GM21619 (cell line): ENCODE data around the gene APOA1.
"Not testable (repeated sequence)": the region's sequence is repeated elsewhere in the genome, so short reads cannot be mapped to it uniquely, and the experiment has no call there.

Experiments used
- ATAC-seq: cut with Tn5 transposase; IDR thresholded peaks from one replicate; pipeline ENCODE4 v1.9.1; 2021; ENCODE audit not compliant: unreplicated experiment

APOA1 gene

DNA sequence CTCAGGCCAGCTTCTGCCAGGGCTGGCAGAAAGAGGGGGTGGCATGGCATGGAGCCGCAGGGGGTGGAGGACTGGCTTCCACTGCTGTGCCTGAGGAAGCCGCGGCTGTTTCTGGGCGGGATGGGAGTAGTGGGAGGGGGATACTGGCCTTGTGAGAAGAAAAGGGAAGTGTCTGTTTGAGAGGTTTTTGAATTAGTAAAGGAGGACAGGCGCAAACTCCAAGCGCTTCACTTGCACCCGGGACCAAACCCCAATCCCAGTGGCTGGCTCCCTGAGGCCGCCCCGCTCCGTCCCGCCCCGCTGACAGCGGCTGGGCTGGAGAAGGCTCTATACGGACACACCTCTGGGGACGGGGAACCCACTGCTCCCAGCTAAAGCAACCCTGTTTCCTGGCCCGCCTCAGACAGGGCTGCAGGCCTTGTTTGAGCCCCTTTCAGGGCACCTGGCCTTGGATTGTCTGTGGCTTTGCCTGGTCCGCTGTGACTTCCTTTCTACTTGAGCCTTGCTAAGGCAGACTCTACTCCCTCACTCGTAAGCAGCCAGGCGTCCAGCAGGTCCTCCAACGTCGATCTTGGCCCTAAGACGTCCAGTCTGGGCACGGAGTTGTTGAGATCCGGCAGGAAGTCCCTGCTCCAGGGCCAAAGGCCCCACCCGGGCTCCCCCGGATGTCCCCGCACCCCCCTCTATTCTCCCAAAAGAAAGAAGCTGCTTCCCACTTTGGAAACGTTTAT, 2.2 kb downstream of the APOA1 start:
- ATAC-seq: no peak

DNA sequence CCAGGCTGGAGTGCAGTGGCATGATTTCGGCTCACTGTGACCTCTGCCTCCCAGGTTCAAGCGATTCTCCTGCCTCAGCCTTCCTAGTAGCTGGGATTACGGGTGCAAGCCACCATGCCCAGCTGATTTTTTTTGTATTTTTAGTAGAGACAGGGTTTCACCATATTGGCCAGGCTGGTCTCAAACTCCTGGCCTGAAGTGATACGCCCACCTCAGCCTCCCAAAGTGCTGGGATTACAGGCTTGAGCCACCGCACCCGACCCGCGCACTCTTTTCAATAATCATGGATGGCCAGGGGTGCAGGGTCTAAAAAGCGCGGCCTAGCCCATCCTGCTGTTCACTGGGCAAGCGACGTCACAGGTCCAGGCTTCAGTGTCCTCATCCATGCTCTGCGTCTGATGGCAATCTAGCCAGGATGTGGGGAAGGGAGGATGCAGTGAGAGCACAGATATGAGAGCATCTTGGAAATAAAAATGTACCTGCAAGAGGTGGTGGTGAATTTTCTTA, 2.8 kb downstream of the APOA1 start:
- ATAC-seq: not testable (repeated sequence)

DNA sequence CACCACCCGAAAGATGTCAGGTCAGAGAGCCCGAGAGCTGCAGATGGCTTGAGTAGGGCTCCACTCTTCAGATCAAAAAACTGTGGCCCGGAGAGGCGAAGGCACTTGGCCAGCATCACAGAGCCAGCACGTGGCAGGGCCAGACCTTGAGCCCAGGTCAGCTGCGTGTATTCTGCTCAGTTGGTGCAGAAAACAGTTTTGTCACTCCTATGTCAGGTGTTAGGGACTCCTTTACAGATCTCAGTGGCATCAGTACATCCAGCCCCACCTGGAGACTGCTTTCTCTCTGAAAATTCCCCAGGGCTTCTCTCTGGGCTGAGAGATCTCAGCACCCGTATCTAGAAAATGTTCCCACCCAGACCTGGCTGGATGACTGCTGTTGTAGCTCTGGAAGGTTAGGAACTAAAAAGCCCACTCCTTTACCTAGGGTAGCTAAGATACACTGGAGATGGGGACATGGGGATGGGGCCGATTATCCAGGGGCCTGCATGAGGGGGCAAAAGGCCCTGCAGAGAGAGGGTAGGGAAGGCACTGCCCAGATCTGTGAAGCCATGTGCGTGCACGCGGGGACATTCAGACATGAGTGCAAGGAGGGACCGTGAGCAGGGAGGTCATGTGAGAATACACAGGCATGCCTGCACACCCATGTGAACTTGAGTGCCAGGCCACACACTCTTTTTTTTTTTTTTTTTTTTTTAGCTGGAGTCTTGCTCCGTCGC, 3.4 kb downstream of the APOA1 start:
- ATAC-seq: no peak

DNA sequence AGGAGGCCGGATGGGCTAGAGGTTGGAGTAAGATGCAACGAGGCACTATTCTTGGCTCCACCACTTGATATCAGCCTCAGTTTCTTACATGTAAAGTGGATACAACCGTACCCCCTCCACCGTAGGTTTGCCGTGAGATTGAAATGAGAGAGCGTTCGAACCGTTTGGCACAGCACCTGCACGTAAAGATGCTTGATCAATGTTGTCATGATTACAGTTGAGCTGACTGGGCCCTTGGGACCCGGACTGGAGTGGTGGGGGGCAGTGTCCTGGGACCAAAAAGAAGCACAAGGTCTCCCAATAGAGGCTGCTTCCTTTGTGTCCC, 4.0 kb downstream of the APOA1 start:
- ATAC-seq: no peak

DNA sequence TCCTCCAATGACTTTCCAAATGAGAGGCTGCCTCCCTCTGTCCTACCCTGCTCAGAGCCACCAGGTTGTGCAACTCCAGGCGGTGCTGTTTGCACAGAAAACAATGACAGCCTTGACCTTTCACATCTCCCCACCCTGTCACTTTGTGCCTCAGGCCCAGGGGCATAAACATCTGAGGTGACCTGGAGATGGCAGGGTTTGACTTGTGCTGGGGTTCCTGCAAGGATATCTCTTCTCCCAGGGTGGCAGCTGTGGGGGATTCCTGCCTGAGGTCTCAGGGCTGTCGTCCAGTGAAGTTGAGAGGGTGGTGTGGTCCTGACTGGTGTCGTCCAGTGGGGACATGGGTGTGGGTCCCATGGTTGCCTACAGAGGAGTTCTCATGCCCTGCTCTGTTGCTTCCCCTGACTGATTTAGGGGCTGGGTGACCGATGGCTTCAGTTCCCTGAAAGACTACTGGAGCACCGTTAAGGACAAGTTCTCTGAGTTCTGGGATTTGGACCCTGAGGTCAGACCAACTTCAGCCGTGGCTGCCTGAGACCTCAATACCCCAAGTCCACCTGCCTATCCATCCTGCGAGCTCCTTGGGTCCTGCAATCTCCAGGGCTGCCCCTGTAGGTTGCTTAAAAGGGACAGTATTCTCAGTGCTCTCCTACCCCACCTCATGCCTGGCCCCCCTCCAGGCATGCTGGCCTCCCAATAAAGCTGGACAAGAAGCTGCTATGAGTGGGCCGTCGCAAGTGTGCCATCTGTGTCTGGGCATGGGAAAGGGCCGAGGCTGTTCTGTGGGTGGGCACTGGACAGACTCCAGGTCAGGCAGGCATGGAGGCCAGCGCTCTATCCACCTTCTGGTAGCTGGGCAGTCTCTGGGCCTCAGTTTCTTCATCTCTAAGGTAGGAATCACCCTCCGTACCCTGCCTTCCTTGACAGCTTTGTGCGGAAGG, 4.8 kb downstream of the APOA1 start:
- no peak for ATAC-seq

DNA sequence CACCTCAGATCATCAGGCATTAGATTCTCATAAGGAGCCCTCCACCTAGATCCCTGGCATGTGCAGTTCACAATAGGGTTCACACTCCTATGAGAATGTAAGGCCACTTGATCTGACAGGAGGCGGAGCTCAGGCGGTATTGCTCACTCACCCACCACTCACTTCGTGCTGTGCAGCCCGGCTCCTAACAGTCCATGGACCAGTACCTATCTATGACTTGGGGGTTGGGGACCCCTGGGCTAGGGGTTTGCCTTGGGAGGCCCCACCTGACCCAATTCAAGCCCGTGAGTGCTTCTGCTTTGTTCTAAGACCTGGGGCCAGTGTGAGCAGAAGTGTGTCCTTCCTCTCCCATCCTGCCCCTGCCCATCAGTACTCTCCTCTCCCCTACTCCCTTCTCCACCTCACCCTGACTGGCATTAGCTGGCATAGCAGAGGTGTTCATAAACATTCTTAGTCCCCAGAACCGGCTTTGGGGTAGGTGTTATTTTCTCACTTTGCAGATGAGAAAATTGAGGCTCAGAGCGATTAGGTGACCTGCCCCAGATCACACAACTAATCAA, 5.6 kb downstream of the APOA1 start:
- no peak for ATAC-seq

DNA sequence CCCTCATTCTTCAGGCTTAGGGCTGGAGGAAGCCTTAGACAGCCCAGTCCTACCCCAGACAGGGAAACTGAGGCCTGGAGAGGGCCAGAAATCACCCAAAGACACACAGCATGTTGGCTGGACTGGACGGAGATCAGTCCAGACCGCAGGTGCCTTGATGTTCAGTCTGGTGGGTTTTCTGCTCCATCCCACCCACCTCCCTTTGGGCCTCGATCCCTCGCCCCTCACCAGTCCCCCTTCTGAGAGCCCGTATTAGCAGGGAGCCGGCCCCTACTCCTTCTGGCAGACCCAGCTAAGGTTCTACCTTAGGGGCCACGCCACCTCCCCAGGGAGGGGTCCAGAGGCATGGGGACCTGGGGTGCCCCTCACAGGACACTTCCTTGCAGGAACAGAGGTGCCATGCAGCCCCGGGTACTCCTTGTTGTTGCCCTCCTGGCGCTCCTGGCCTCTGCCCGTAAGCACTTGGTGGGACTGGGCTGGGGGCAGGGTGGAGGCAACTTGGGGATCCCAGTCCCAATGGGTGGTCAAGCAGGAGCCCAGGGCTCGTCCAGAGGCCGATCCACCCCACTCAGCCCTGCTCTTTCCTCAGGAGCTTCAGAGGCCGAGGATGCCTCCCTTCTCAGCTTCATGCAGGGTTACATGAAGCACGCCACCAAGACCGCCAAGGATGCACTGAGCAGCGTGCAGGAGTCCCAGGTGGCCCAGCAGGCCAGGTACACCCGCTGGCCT, 7.1 kb downstream of the APOA1 start:
- ATAC-seq: no peak

DNA sequence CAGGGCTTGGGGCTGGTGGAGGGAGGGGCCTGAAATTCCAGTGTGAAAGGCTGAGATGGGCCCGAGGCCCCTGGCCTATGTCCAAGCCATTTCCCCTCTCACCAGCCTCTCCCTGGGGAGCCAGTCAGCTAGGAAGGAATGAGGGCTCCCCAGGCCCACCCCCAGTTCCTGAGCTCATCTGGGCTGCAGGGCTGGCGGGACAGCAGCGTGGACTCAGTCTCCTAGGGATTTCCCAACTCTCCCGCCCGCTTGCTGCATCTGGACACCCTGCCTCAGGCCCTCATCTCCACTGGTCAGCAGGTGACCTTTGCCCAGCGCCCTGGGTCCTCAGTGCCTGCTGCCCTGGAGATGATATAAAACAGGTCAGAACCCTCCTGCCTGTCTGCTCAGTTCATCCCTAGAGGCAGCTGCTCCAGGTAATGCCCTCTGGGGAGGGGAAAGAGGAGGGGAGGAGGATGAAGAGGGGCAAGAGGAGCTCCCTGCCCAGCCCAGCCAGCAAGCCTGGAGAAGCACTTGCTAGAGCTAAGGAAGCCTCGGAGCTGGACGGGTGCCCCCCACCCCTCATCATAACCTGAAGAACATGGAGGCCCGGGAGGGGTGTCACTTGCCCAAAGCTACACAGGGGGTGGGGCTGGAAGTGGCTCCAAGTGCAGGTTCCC, 7.8 kb downstream of the APOA1 start, which contains the start of gene APOC3:
TSS of gene APOC3 (plus strand) at position 383 of the 659 bp plus-strand sequence. CDS start 676 bp downstream, outside the sequence.
- no peak for ATAC-seq

DNA sequence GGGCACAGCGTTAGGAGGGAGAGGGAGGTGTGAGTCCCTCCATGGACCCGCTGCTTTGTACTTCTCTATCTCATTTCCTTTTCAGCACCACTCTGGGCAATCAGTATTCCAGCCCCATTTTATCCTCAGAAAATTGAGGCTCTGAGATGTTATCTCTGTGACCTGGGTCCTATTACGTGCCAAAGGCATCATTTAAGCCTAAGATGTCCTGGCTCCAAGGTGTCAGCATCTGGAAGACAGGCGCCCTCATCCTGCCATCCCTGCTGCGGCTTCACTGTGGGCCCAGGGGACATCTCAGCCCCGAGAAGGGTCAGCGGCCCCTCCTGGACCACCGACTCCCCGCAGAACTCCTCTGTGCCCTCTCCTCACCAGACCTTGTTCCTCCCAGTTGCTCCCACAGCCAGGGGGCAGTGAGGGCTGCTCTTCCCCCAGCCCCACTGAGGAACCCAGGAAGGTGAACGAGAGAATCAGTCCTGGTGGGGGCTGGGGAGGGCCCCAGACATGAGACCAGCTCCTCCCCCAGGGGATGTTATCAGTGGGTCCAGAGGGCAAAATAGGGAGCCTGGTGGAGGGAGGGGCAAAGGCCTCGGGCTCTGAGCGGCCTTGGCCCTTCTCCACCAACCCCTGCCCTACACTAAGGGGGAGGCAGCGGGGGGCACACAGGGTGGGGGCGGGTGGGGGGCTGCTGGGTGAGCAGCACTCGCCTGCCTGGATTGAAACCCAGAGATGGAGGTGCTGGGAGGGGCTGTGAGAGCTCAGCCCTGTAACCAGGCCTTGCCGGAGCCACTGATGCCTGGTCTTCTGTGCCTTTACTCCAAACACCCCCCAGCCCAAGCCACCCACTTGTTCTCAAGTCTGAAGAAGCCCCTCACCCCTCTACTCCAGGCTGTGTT, 8.5 kb downstream of the APOA1 start:
- no peak for ATAC-seq

DNA sequence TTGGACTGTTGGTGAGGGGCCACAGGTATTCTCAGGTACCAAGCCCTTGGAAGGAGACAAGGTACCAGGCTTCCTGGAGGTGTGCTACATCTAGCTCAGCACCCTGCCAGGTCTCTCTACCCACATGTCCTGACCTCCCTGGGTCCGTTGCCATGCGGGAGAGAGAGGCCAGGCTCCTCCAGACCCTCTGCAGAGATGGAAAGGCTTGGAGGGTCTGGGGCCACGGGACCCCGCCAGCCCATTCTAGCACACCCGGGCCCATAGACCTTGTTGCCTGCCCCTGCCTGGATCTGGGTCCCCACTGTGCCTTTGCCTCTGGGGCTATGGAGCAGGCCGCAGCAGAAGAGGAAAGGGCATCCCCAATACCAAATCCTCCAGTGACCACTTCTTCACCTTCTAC, 10.0 kb downstream of the APOA1 start:
- no peak for ATAC-seq

DNA sequence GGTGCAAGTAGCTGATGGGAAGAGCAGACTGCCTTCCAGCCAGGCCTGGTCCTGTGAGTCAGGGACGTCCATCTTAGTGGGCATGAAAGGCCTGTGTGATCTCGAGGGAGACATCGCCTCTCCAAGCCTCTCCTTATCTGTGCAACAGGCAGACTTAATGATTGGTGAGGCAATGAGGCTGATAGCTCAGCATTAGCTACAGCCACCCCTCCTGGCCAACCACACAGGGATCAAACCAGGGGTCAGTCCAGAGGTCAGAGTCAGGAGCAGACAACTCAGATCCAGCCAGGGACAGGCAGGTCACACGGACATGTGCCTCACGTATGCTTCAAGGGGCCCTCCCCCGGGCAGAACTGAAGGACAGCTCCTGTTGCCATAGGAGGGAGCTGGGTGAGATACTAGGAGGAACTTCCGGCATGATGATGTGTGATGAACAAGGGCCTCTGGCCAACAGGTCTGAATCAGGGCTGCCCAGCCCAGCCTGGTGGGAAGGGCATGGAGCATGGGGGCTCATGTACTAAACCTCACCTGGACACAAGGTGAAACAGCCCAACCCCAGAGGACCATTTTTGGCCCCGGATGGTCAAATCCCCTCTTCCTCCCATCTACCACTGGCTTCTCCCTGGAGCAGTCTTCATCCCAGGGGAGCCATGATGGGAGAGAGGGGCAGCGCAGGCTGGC, 10.5 kb downstream of the APOA1 start:
- ATAC-seq: no peak

DNA sequence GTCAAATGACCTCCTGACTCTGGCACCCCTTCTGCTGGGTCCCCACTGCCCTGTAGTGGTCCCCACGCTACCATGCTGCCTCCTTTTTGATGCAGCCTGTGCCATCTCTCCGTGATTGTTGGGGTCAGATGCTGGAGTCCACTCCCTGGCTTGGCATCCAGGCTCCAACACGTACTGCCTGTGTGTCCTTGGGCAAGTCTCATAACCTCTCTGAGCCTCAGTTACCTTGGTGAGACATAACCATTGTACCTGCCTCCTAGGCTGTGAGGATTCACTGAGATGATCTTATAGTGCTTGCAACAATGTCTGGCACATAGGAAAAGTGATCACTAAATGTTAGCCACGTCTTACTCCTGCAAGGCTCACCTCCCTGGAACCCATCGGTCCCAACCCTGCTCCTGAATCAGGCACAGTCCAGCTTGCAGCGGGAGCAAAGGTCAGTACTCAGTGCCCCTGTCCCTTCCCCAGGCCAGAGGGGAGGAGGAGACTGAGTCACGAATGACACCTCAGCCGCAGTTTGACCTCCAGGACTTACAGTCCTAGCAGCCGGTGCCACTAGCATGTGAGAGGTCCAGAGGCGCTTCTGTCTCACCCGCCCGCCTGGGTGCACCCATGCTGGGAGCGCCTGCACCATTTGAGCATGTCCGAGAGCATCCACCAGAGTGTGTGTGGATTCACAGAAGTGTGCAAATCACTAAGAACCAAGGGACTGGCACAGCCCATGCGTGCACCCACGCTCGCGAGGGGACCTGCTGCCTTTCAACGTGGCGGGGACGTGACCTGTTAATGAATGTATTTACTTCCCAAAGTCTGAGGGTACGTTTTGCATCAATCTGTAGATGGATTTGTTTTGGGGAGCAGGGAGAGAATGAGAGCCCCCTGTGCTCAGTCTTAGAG, 11.3 kb downstream of the APOA1 start:
- no peak for ATAC-seq

DNA sequence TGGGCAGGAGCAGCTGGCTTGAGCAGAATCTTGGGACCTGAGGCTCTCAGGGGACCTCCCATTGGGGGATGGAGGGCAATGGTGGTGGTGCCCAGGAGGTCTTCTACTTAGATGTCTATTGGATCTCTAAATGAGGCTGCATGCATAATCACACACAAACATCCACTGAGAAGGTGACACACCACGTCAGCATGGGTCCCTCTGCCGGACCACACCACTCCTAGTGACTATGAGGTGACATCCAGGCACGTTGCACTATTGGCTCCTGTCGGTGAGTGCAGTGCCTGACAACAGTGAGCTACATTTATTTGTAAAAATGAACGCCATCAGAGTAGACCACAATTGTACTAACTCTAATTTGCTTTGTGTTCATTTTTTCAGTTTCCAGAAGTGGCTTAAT, 12.0 kb downstream of the APOA1 start:
- ATAC-seq: no peak

DNA sequence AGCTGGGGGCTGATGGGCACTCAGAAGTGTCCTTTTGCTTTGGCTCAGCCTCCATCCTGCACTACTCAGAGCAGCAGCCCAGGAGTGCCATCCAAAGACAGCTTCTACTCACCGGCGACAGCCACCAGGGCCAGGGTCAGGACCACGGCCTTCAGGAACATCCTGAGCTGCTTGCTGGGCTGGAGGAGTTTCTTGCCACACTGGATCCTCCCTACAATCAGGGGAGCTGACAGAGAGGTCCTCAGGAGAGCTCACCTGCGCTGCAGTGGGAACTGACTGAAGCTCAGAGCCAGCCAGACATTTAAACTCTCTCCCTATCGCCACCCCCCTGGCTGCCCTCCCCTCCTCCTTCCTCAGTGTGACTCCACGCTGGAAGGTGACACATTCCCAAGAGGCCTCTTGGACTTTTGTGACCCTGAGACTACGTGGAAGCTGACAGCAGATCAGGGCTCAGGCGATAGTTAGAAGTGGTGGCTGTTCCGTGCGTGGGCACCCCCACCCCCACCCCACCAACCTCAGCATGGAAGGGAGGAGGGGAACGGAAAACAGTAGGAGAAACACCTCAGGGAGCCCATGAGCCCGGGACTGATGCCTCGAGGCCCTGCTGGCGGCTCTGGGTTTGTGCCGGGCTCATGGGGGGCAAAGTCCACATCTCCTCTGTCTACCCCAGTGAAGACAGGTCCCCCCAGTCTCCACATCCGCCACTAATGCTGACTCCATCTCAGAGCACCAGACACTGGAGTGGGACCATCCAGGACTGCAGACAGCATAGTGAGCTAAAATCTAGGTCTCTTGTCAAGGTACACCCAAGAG, 14.2 kb downstream of the APOA1 start, which contains the start of gene APOA4:
TSS of gene APOA4 (minus strand) at position 274 of the 813 bp plus-strand sequence. CDS start at position 161, 113 bp downstream.
- no peak for ATAC-seq

DNA sequence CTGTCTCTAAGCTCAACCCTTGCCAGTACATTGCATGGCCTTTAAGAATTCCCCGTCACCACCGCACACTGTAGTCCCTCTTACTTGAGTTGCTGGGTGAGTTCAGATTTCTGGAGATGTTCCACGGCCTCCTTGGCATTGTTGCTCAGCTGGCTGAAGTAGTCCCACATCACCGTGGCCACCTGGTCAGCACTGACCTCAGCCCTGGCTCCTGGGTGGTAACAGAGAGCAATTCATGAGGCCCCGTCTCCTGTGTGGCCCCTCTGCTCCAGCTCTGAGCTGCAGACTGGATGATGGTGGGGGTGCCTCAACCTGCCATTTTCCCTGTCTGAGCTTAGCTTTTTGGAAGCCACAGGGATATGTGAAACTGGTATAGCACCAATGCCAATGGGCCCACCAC, 14.8 kb downstream of the APOA1 start:
- ATAC-seq: no peak
